ENCODE measurements around the gene PSMB5. TPM values are rescaled to one million over a fixed set of nuclear protein-coding genes. Genes with fewer than 3 reads are reported as not detected.
A peak's percentile ranks its signal among the peaks of the same experiment; 100 is the strongest.

PSMB5 gene
- total and polyA plus RNA-seq, 2 of the 13 experiments (the other 11 are each of a cell fraction or from before 2014, with no cell fraction given), result 705 to 871 TPM

GRCh38 chr14:23057757-23058653, 23.3 kb upstream of the PSMB5 start (continued):
- TF ChIP-seq ZNF33B (CRISPR knock-in tag; IDR thresholded peaks at IDR 0.05), result no peak
- peak; percentile 62; the same call in 1 of the 2 replicates for TF ChIP-seq MYPOP (CRISPR knock-in tag; IDR thresholded peaks at IDR 0.05)
- peak; percentile 86 for TF ChIP-seq ZNF451 (CRISPR knock-in tag; IDR thresholded peaks at IDR 0.05)
- peak; percentile 93; the same call in 1 of the 2 replicates for TF ChIP-seq TSC22D2 (CRISPR knock-in tag; IDR thresholded peaks at IDR 0.05; ENCODE audit: borderline replicate concordance)
- no peak for TF ChIP-seq CHD2 (IDR thresholded peaks at IDR 0.05; ENCODE audit: low read depth, low read length)
- TF ChIP-seq SOX6 (IDR thresholded peaks at IDR 0.05), result no peak
- TF ChIP-seq SOX6 (CRISPR knock-in tag; IDR thresholded peaks at IDR 0.05), result peak; percentile 80; the same call in 1 of the 2 replicates
- no peak for TF ChIP-seq JUNB (CRISPR knock-in tag; IDR thresholded peaks at IDR 0.05; ENCODE audit: borderline replicate concordance)
- TF ChIP-seq THAP8 (CRISPR knock-in tag; IDR thresholded peaks at IDR 0.05; ENCODE audit: borderline replicate concordance), result no peak
- peak; percentile 33; the same call in 1 of the 2 replicates for TF ChIP-seq HNF4A (CRISPR knock-in tag; IDR thresholded peaks at IDR 0.05)
- peak; percentile 71 for TF ChIP-seq ZFP36L1 (CRISPR knock-in tag; IDR thresholded peaks at IDR 0.05)
- peak; percentile 73 for TF ChIP-seq NAIF1 (CRISPR knock-in tag; IDR thresholded peaks at IDR 0.05; ENCODE audit: borderline replicate concordance)
- peak; percentile 75; the same call in 1 of the 2 replicates for TF ChIP-seq HOMEZ (CRISPR knock-in tag; IDR thresholded peaks at IDR 0.05; ENCODE audit: low read depth)
- TF ChIP-seq ZNF841 (CRISPR knock-in tag; IDR thresholded peaks at IDR 0.05; ENCODE audit: borderline replicate concordance), result no peak
- peak; percentile 66 for TF ChIP-seq ZNF280D (CRISPR knock-in tag; IDR thresholded peaks at IDR 0.05)
- peak; percentile 50; the same call in 1 of the 2 replicates for TF ChIP-seq BCL6 (CRISPR knock-in tag; IDR thresholded peaks at IDR 0.05)
- no peak for TF ChIP-seq LCORL (IDR thresholded peaks at IDR 0.05)
- peak; percentile 89 for TF ChIP-seq LCORL (CRISPR knock-in tag; IDR thresholded peaks at IDR 0.05)
- peak; percentile 65; the same call in 1 of the 2 replicates for TF ChIP-seq MED13 (CRISPR knock-in tag; IDR thresholded peaks at IDR 0.05)
- TF ChIP-seq USF2 (IDR thresholded peaks at IDR 0.05; ENCODE audit: low read depth, low read length), result no peak
- TF ChIP-seq USF2 (CRISPR knock-in tag; IDR thresholded peaks at IDR 0.05; ENCODE audit: borderline replicate concordance), result 0 out of 2 replicates have a peak, but pooled peaks have one; percentile 28
